WTC11 (cell line): ENCODE measurements around the gene MLC1. TPM values are rescaled to one million over a fixed set of nuclear protein-coding genes. Genes with fewer than 3 reads are reported as not detected.

Source experiments
- ATAC-seq: fragments of 200-7000 bp; cut with Tn5 transposase; 2 replicates; pipeline ENCODE4 v1.10.0; 2021; ENCODE audit warnings: mild to moderate bottlenecking, moderate library complexity
- CTCF ChIA-PET: fragments of 300-600 bp; sonication (Branson Sonifier 250); formaldehyde crosslinking; loops from one replicate; lab custom pipeline; 2021; ENCODE audit warnings: antibody characterized with exemption; lab: Charles Lee
- POLR2A ChIA-PET: fragments of 350-600 bp; sonication (Branson Sonifier 250); formaldehyde crosslinking; loops from one replicate; lab custom pipeline; 2021; ENCODE audit warnings: antibody characterized with exemption; lab: Charles Lee
- DNase-seq: peaks from one replicate; pipeline ENCODE4 v3.0.0; 2021; ENCODE audit warnings: low spot score
- H3K27ac Mint-ChIP-seq: 2 replicates; pipeline ENCODE4 v1.8.0; 2021; ENCODE audit warnings: mixed read lengths
- H3K27me3 Mint-ChIP-seq: 2 replicates; pipeline ENCODE4 v1.8.0; 2021; ENCODE audit warnings: low read depth, mild to moderate bottlenecking, moderate library complexity, mixed read lengths
- H3K36me3 Mint-ChIP-seq: 2 replicates; pipeline ENCODE4 v1.8.0; 2021; ENCODE audit warnings: mixed read lengths
- H3K4me1 Mint-ChIP-seq: 2 replicates; pipeline ENCODE4 v1.8.0; 2022; ENCODE audit warnings: mixed read lengths
- H3K4me3 Mint-ChIP-seq: 2 replicates; pipeline ENCODE4 v1.8.0; 2021; ENCODE audit warnings: mild to moderate bottlenecking, moderate library complexity, mixed read lengths
- H3K9me3 Mint-ChIP-seq: 2 replicates; pipeline ENCODE4 v1.8.0; 2021; ENCODE audit warnings: mixed read lengths
- CTCF ChIP-seq: fragments of 200-600 bp; IDR thresholded peaks from 2 replicates; pipeline ENCODE4 v1.8.0; 2022; ENCODE audit warnings: antibody characterized with exemption
- USF2 ChIP-seq: sonication (generic); formaldehyde crosslinking; IDR thresholded peaks from 2 replicates; pipeline ENCODE4 v1.8.1; 2023; ENCODE audit warnings: mild to moderate bottlenecking, missing genetic modification reagents, moderate library complexity
- ZNF263 ChIP-seq: sonication (generic); formaldehyde crosslinking; IDR thresholded peaks from 2 replicates; pipeline ENCODE4 v1.8.1; 2022; ENCODE audit warnings: low read depth, mild to moderate bottlenecking, moderate library complexity, missing genetic modification reagents
- total RNA-seq: library from RNA; stranded (reverse); gene quantifications from 3 replicates; pipeline ENCODE4 v1.2.3, GENCODE V29; 2021
- TF ChIP-seq, protein P1 (sequence below): sonication (generic); formaldehyde crosslinking; IDR thresholded peaks from 2 replicates; pipeline ENCODE4 v1.8.1; 2022; ENCODE audit warnings: low read depth, mild to moderate bottlenecking, moderate library complexity, missing genetic modification reagents, borderline replicate concordance

MLC1 gene
- total RNA-seq, 1 experiment from 2014 or later: 0.13 TPM

GRCh38 chr22:50009765-50010675 lies 75.2 kb downstream of the MLC1 start:
- Mint-ChIP-seq H3K4me1 (peaks cover 16% of the 10 kb centered on the region), H3K36me3 (no peaks in the 10 kb centered on the region), H3K9me3 (no peaks in the 10 kb centered on the region), H3K4me3 (no peak overlapping the region)
- ATAC-seq: no peak
- no peak for DNase-seq
- POLR2A ChIA-PET: no interaction called here
- no peak for TF ChIP-seq ZNF263
- no peak for TF ChIP-seq CTCF
- TF ChIP-seq, protein P1, sequence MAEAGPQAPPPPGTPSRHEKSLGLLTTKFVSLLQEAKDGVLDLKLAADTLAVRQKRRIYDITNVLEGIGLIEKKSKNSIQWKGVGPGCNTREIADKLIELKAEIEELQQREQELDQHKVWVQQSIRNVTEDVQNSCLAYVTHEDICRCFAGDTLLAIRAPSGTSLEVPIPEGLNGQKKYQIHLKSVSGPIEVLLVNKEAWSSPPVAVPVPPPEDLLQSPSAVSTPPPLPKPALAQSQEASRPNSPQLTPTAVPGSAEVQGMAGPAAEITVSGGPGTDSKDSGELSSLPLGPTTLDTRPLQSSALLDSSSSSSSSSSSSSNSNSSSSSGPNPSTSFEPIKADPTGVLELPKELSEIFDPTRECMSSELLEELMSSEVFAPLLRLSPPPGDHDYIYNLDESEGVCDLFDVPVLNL (CRISPR knock-in tag): no peak
- TF ChIP-seq USF2 (CRISPR knock-in tag): no peak
- TF ChIP-seq, all 79 proteins: peak for 0
- H3K27ac Mint-ChIP-seq: no peak overlapping the region
- H3K27me3 Mint-ChIP-seq: peaks cover 38% of the 10 kb centered on the region
- CTCF ChIA-PET: interaction anchor here (0.7 to 4.1 kb wide), 4 partner anchors 17 to 20 kb away, joined by 3 to 25 read pairs (median 10); no protein-coding TSS in a partner anchor

Other genes with a start within 250 kb of the MLC1 start
- 24.7 to 29.2 TPM (median 24.8 TPM) in 3 replicates for gene ZBED4, start 231.6 kb downstream of the MLC1 start, total RNA-seq
- 26.5 to 29.2 TPM (median 26.7 TPM) in 3 replicates for gene ALG12, start 167.0 kb downstream of the MLC1 start, total RNA-seq
- gene CRELD2, start 166.8 kb downstream of the MLC1 start, total RNA-seq: 34.9 to 42.8 TPM (median 35.2 TPM) in 3 replicates
- gene PIM3, start 124.7 kb downstream of the MLC1 start, total RNA-seq: 42.9 to 45.7 TPM (median 44.3 TPM) in 3 replicates
- 0.23 to 0.34 TPM (median 0.24 TPM) in 3 replicates for gene IL17REL, start 72.7 kb downstream of the MLC1 start, total RNA-seq
- gene TTLL8, start 27.1 kb downstream of the MLC1 start, total RNA-seq: 0.30 TPM in 1 of 3 replicates, not detected in the others
- gene MOV10L1, start 4.6 kb upstream of the MLC1 start, total RNA-seq: not detected in 3 replicates
- 10.2 to 10.7 TPM (median 10.3 TPM) in 3 replicates for gene PANX2, start 85.3 kb upstream of the MLC1 start, total RNA-seq
- 79.9 to 90.4 TPM (median 81.3 TPM) in 3 replicates for gene TRABD, start 100.5 kb upstream of the MLC1 start, total RNA-seq
- 27.0 to 29.8 TPM (median 28.8 TPM) in 3 replicates for gene SELENOO, start 115.6 kb upstream of the MLC1 start, total RNA-seq
- 36.3 to 45.4 TPM (median 40.8 TPM) in 3 replicates for gene TUBGCP6, start 159.6 kb upstream of the MLC1 start, total RNA-seq
- gene HDAC10, start 165.8 kb upstream of the MLC1 start, total RNA-seq: 31.9 to 40.9 TPM (median 38.2 TPM) in 3 replicates
- gene MAPK12, start 176.3 kb upstream of the MLC1 start, total RNA-seq: 26.9 to 31.0 TPM (median 28.8 TPM) in 3 replicates
- 1.4 to 2.3 TPM (median 1.9 TPM) in 3 replicates for gene MAPK11, start 185.0 kb upstream of the MLC1 start, total RNA-seq
- 110 to 113 TPM (median 111 TPM) in 3 replicates for gene PLXNB2, start 222.2 kb upstream of the MLC1 start, total RNA-seq
- gene DENND6B, start 241.6 kb upstream of the MLC1 start, total RNA-seq: 2.3 to 2.7 TPM (median 2.5 TPM) in 3 replicates